HEK293T (cell line): ENCODE measurements around the gene EIF5.

Experiments
- FOXA1 ChIP-seq: fragments of 450-650 bp; IDR thresholded peaks from 2 replicates; pipeline ENCODE4 v1.6.1; 2016; ENCODE audit warnings: mild to moderate bottlenecking
- L3MBTL2 ChIP-seq: fragments of 450-650 bp; conservative IDR thresholded peaks from 2 replicates; pipeline ENCODE4 v1.6.1; 2016; ENCODE audit warnings: mild to moderate bottlenecking
- SP1 ChIP-seq: fragments of 450-650 bp; IDR thresholded peaks from 2 replicates; pipeline ENCODE4 v1.6.1; 2017

GRCh38 chr14:103330536-103330935 is 3.5 kb upstream of the EIF5 start:
- TF ChIP-seq SP1 (no peak), L3MBTL2 (no peak), FOXA1 (no peak)
